RWPE2 (cell line): ENCODE results near the gene ALDH1L1.

ENCODE experiments used
- ATAC-seq: fragments of 200-7000 bp; cut with Tn5 transposase; 3 replicates; pipeline ENCODE4 v1.9.1; 2021; ENCODE audit warnings: low read depth
- DNase-seq: peaks from one replicate; pipeline ENCODE4 v3.0.0-alpha.2; 2020; ENCODE audit warnings: low spot score
- H3K27ac ChIP-seq: fragments of 450-650 bp; 2 replicates; pipeline ENCODE4 v1.5.1; 2017; ENCODE audit warnings: mild to moderate bottlenecking; ENCODE audit not compliant: poor library complexity, severe bottlenecking
- H3K27me3 ChIP-seq: fragments of 250-450 bp; sonication (Bioruptor Pico); 2 replicates; pipeline ENCODE4 v1.5.1; 2021; ENCODE audit warnings: mild to moderate bottlenecking, moderate library complexity; ENCODE audit not compliant: insufficient read depth, poor library complexity, severe bottlenecking
- H3K36me3 ChIP-seq: fragments of 250-450 bp; sonication (Bioruptor Pico); 2 replicates; pipeline ENCODE4 v1.5.1; 2020; ENCODE audit warnings: low read depth, mild to moderate bottlenecking, moderate library complexity
- H3K4me1 ChIP-seq: fragments of 250-450 bp; sonication (Bioruptor Pico); 2 replicates; pipeline ENCODE4 v1.5.1; 2021; ENCODE audit warnings: mild to moderate bottlenecking, moderate library complexity; ENCODE audit not compliant: insufficient read depth, poor library complexity, severe bottlenecking
- H3K4me3 ChIP-seq: fragments of 250-450 bp; sonication (Bioruptor Pico); 2 replicates; pipeline ENCODE4 v1.5.1; 2021; ENCODE audit warnings: mild to moderate bottlenecking, moderate library complexity; ENCODE audit not compliant: severe bottlenecking
- H3K9me3 ChIP-seq: fragments of 250-450 bp; sonication (Bioruptor Pico); 2 replicates; pipeline ENCODE4 v1.5.1; 2021; ENCODE audit warnings: mild to moderate bottlenecking, moderate library complexity; ENCODE audit not compliant: severe bottlenecking
- CTCF ChIP-seq: fragments of 450-650 bp; IDR thresholded peaks from one replicate; pipeline ENCODE4 v1.5.1; 2017; ENCODE audit warnings: mild to moderate bottlenecking, moderate library complexity; ENCODE audit not compliant: poor library complexity, severe bottlenecking

The ALDH1L1 gene

GRCh38 chr3:126202680-126203079 lies 22.3 kb upstream of the ALDH1L1 start:
- no peak overlapping the region for H3K4me3 ChIP-seq
- DNase-seq, result no peak
- TF ChIP-seq CTCF, result no peak
- no peak for ATAC-seq
- H3K9me3 ChIP-seq, result no peaks in the 10 kb centered on the region
- H3K27ac ChIP-seq, result no peak overlapping the region
- no peaks in the 10 kb centered on the region for H3K27me3 ChIP-seq
- H3K4me1 ChIP-seq, result peaks cover 2% of the 10 kb centered on the region
- no peaks in the 10 kb centered on the region for H3K36me3 ChIP-seq

- DNase-seq (no peak), ATAC-seq (no peak)
- no peak for TF ChIP-seq CTCF
- H3K27ac ChIP-seq, result no peak overlapping the region
- H3K9me3 ChIP-seq, result no peaks in the 10 kb centered on the region
- H3K36me3 ChIP-seq, result no peaks in the 10 kb centered on the region
- no peaks in the 10 kb centered on the region for H3K4me1 ChIP-seq
- H3K27me3 ChIP-seq, result no peaks in the 10 kb centered on the region
- H3K4me3 ChIP-seq, result no peak overlapping the region
Observed at GRCh38 chr3:126202276-126202675, 21.9 kb upstream of the ALDH1L1 start.

GRCh38 chr3:126201168-126201567 lies 20.8 kb upstream of the ALDH1L1 start:
- Histone ChIP-seq H3K9me3 (no peaks in the 10 kb centered on the region), H3K27ac (no peak overlapping the region), H3K4me3 (no peak overlapping the region), H3K36me3 (no peaks in the 10 kb centered on the region), H3K4me1 (no peaks in the 10 kb centered on the region), H3K27me3 (no peaks in the 10 kb centered on the region)
- no peak for TF ChIP-seq CTCF
- ATAC-seq (no peak), DNase-seq (no peak)

- ATAC-seq (no peak), DNase-seq (no peak)
- Histone ChIP-seq H3K36me3 (no peaks in the 10 kb centered on the region), H3K9me3 (no peaks in the 10 kb centered on the region), H3K27ac (no peak overlapping the region), H3K4me3 (no peak overlapping the region), H3K4me1 (no peaks in the 10 kb centered on the region), H3K27me3 (no peaks in the 10 kb centered on the region)
- TF ChIP-seq CTCF, result no peak
Observed at GRCh38 chr3:126200534-126200933, 20.1 kb upstream of the ALDH1L1 start.

- no peak for TF ChIP-seq CTCF
- H3K4me3 ChIP-seq, result no peak overlapping the region
- no peaks in the 10 kb centered on the region; the same call in 1 of the 2 replicates for H3K36me3 ChIP-seq
- H3K27me3 ChIP-seq, result no peaks in the 10 kb centered on the region
- no peak overlapping the region for H3K27ac ChIP-seq
- ATAC-seq (no peak), DNase-seq (no peak)
- H3K9me3 ChIP-seq, result peaks cover 8% of the 10 kb centered on the region
- H3K4me1 ChIP-seq, result no peaks in the 10 kb centered on the region
Observed at GRCh38 chr3:126199256-126199655, 18.9 kb upstream of the ALDH1L1 start.
